AG09319 (cell line): ENCODE measurements around the gene KCNT2.

Experiments
- DNase-seq: peaks from one replicate; pipeline ENCODE4 v3.0.0-alpha.2; 2010; ENCODE audit warnings: low read depth; ENCODE audit errors: extremely low read depth
- CTCF ChIP-seq: IDR thresholded peaks from 2 replicates; pipeline ENCODE4 v1.5.1; 2011; ENCODE audit warnings: low read depth, mild to moderate bottlenecking, inconsistent platforms, low read length, moderate library complexity

The KCNT2 gene

GRCh38 chr1:196590959-196591358 lies 17.3 kb downstream of the KCNT2 start:
- DNase-seq, result no peak
- TF ChIP-seq CTCF, result no peak

- no peak for TF ChIP-seq CTCF
- DNase-seq, result no peak
These were observed 18.1 kb downstream of the KCNT2 start for GRCh38 chr1:196590012-196590708.

- no peak for TF ChIP-seq CTCF
- DNase-seq, result no peak
These were observed 23.5 kb downstream of the KCNT2 start for GRCh38 chr1:196584696-196585095.

GRCh38 chr1:196577386-196577785 lies 30.9 kb downstream of the KCNT2 start:
- no peak for TF ChIP-seq CTCF
- no peak for DNase-seq

GRCh38 chr1:196573226-196573625 lies 35.0 kb downstream of the KCNT2 start:
- DNase-seq, result no peak
- TF ChIP-seq CTCF, result no peak

GRCh38 chr1:196567238-196567637 lies 41.0 kb downstream of the KCNT2 start:
- DNase-seq, result no peak
- no peak for TF ChIP-seq CTCF

- no peak for TF ChIP-seq CTCF
These were observed 44.5 kb downstream of the KCNT2 start for GRCh38 chr1:196563768-196564167.

More at GRCh38 chr1:196563768-196564167, 44.5 kb downstream of the KCNT2 start:
- no peak for DNase-seq
